Type B pancreatic cell (in vitro differentiated cells): ENCODE data around the gene TSPOAP1. TPM values are rescaled to one million over a fixed set of nuclear protein-coding genes. Genes with fewer than 3 reads are reported as not detected.

Experiments used
- DNase-seq: peaks from one replicate; pipeline ENCODE4 v3.0.0; 2021; ENCODE audit warnings: mixed read lengths; ENCODE audit not compliant: unreplicated experiment; ENCODE audit errors: extremely low spot score
- H3K27ac Mint-ChIP-seq: 2 replicates; pipeline ENCODE4 v1.8.0; 2021; ENCODE audit warnings: mild to moderate bottlenecking, mixed read lengths
- H3K27me3 Mint-ChIP-seq: 2 replicates; pipeline ENCODE4 v1.8.0; 2021; ENCODE audit warnings: mixed read lengths
- H3K36me3 Mint-ChIP-seq: 2 replicates; pipeline ENCODE4 v1.8.0; 2021; ENCODE audit warnings: mixed read lengths
- H3K4me1 Mint-ChIP-seq: one replicate; pipeline ENCODE4 v1.8.0; 2021; ENCODE audit warnings: mixed read lengths; ENCODE audit not compliant: unreplicated experiment
- H3K4me3 Mint-ChIP-seq: 2 replicates; pipeline ENCODE4 v1.8.0; 2021; ENCODE audit warnings: mild to moderate bottlenecking, mixed read lengths
- H3K9me3 Mint-ChIP-seq: 2 replicates; pipeline ENCODE4 v1.8.0; 2021; ENCODE audit warnings: mixed read lengths
- CTCF ChIP-seq: fragments of 200-600 bp; sonication (generic); conservative IDR thresholded peaks from 2 replicates; pipeline ENCODE4 v1.5.0; 2021; ENCODE audit warnings: antibody characterized with exemption, mild to moderate bottlenecking
- microRNA-seq: library from miRNA; unstranded; fragments of <30 nt; microRNA quantifications from one replicate; pipeline ENCODE4, GENCODE V29; 2020
- total RNA-seq: library from RNA; stranded (reverse); gene quantifications from 2 replicates; pipeline ENCODE4 v1.2.1, GENCODE V29; 2021; ENCODE audit warnings: low replicate concordance

TSPOAP1 gene
- total RNA-seq, 1 donor from 2014 or later, result 18.4 TPM

GRCh38 chr17:58252141-58252540 is 76.5 kb downstream of the TSPOAP1 start:
- Mint-ChIP-seq H3K27ac (no peak overlapping the region), H3K9me3 (no peaks in the 10 kb centered on the region), H3K4me3 (no peak overlapping the region), H3K4me1 (no peaks in the 10 kb centered on the region), H3K36me3 (no peaks in the 10 kb centered on the region), H3K27me3 (peaks cover 88% of the 10 kb centered on the region)
- peak; percentile 63 for DNase-seq
- no peak for TF ChIP-seq CTCF

Small RNA genes within 50 kb of the gene (microRNA-seq; reads per million reads assigned to microRNA genes)
- gene MIR4736, result not detected

Other genes with a start within 250 kb of the TSPOAP1 start
- gene DYNLL2, start 245.4 kb downstream of the TSPOAP1 start, total RNA-seq, result 41.6 and 42.5 TPM in 2 replicates
- gene OR4D1, start 180.4 kb downstream of the TSPOAP1 start, total RNA-seq, result not detected in 2 replicates
- not detected in 2 replicates for gene OR4D2, start 161.8 kb downstream of the TSPOAP1 start, total RNA-seq
- not detected in 2 replicates for gene EPX, start 136.1 kb downstream of the TSPOAP1 start, total RNA-seq
- 21.9 and 33.2 TPM in 2 replicates for gene MKS1, start 109.5 kb downstream of the TSPOAP1 start, total RNA-seq
- gene LPO, start 90.2 kb downstream of the TSPOAP1 start, total RNA-seq, result not detected in 2 replicates
- not detected in 2 replicates for gene MPO, start 47.9 kb downstream of the TSPOAP1 start, total RNA-seq
- gene SUPT4H1, start 23.4 kb upstream of the TSPOAP1 start, total RNA-seq, result 75.7 and 82.9 TPM in 2 replicates
- 14.0 and 21.8 TPM in 2 replicates for gene RNF43, start 88.7 kb upstream of the TSPOAP1 start, total RNA-seq
- gene HSF5, start 159.6 kb upstream of the TSPOAP1 start, total RNA-seq, result 0.10 TPM in 1 of 2 replicates, not detected in the other
- 62.2 and 76.5 TPM in 2 replicates for gene MTMR4, start 185.8 kb upstream of the TSPOAP1 start, total RNA-seq